SK-N-SH treated with all-trans-retinoic acid at 6 μM for 48 hours (cell line): ENCODE measurements around the gene HSP90AA1.

Experiments
- RARB ChIP-seq: fragments of 250-450 bp; sonication (Bioruptor Pico); IDR thresholded peaks from 2 replicates; pipeline ENCODE4 v1.8.0; 2021; ENCODE audit warnings: mild to moderate bottlenecking, moderate library complexity
- TF ChIP-seq, protein P1 (sequence below): fragments of 250-450 bp; sonication (Bioruptor Pico); IDR thresholded peaks from 2 replicates; pipeline ENCODE4 v1.5.0; 2020; ENCODE audit warnings: mild to moderate bottlenecking, moderate library complexity
- TF ChIP-seq, protein P2 (sequence below): fragments of 250-450 bp; sonication (Bioruptor Pico); IDR thresholded peaks from 2 replicates; pipeline ENCODE4 v1.8.0; 2020; ENCODE audit warnings: mild to moderate bottlenecking, moderate library complexity, borderline replicate concordance

DNA sequence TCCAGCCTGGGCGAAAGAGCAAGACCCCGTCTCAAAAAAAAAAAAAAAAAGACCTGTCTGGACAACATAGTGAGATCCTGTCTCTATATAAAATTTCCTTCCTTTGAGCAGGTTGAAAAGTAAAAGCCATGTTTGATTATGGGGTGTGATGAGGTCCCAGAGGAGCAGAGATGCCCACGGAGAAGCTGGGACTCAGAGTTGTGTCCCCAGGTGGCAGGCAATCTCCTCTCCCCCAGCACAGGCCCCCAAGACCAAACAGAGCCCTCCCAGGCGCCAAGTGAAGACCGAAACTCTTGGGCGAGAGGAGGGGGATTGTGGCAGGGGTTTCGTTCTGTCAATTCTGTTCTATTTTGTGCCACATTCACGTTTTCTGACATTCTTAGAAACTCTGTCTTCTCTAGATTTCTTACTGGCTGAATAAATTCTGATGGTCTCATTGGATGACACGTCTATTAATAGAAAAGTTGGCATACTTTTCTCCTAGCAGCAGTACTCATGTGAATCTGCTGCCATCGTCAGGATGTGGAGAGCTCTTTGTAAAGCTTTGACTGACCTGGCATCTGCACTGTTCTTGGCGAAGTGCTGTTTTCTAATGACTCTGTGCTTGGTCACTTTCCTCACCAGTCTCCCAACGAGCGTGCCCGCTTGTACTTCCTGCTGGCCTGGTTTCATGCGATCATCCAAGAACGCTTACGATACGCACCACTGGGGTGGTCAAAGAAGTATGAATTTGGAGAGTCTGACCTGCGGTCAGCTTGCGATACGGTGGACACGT lies 43.4 kb downstream of the HSP90AA1 start:
- no peak for TF ChIP-seq RARB
- TF ChIP-seq, protein P1, sequence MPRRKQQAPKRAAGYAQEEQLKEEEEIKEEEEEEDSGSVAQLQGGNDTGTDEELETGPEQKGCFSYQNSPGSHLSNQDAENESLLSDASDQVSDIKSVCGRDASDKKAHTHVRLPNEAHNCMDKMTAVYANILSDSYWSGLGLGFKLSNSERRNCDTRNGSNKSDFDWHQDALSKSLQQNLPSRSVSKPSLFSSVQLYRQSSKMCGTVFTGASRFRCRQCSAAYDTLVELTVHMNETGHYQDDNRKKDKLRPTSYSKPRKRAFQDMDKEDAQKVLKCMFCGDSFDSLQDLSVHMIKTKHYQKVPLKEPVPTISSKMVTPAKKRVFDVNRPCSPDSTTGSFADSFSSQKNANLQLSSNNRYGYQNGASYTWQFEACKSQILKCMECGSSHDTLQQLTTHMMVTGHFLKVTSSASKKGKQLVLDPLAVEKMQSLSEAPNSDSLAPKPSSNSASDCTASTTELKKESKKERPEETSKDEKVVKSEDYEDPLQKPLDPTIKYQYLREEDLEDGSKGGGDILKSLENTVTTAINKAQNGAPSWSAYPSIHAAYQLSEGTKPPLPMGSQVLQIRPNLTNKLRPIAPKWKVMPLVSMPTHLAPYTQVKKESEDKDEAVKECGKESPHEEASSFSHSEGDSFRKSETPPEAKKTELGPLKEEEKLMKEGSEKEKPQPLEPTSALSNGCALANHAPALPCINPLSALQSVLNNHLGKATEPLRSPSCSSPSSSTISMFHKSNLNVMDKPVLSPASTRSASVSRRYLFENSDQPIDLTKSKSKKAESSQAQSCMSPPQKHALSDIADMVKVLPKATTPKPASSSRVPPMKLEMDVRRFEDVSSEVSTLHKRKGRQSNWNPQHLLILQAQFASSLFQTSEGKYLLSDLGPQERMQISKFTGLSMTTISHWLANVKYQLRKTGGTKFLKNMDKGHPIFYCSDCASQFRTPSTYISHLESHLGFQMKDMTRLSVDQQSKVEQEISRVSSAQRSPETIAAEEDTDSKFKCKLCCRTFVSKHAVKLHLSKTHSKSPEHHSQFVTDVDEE, result no peak
- TF ChIP-seq, protein P2, sequence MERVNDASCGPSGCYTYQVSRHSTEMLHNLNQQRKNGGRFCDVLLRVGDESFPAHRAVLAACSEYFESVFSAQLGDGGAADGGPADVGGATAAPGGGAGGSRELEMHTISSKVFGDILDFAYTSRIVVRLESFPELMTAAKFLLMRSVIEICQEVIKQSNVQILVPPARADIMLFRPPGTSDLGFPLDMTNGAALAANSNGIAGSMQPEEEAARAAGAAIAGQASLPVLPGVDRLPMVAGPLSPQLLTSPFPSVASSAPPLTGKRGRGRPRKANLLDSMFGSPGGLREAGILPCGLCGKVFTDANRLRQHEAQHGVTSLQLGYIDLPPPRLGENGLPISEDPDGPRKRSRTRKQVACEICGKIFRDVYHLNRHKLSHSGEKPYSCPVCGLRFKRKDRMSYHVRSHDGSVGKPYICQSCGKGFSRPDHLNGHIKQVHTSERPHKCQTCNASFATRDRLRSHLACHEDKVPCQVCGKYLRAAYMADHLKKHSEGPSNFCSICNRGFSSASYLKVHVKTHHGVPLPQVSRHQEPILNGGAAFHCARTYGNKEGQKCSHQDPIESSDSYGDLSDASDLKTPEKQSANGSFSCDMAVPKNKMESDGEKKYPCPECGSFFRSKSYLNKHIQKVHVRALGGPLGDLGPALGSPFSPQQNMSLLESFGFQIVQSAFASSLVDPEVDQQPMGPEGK (CRISPR knock-in tag), result no peak
